GM19438 (cell line): ENCODE data around the gene COL8A2.

Source experiments
- ATAC-seq: cut with Tn5 transposase; IDR thresholded peaks from one replicate; pipeline ENCODE4 v1.9.1; 2021; ENCODE audit warnings: low read depth; ENCODE audit not compliant: unreplicated experiment

The COL8A2 gene

GRCh38 chr1:36115931-36116330 lies 9.1 kb downstream of the COL8A2 start:
- ATAC-seq = no peak

GRCh38 chr1:36115200-36115669 lies 9.8 kb downstream of the COL8A2 start:
- no peak for ATAC-seq

- ATAC-seq = no peak
These were observed 10.7 kb downstream of the COL8A2 start for GRCh38 chr1:36114371-36114770.

- ATAC-seq = no peak
These were observed 12.2 kb downstream of the COL8A2 start for GRCh38 chr1:36112823-36113222.

- ATAC-seq = no peak
These were observed 13.9 kb downstream of the COL8A2 start for GRCh38 chr1:36111151-36111550.

GRCh38 chr1:36109041-36109679 lies 15.9 kb downstream of the COL8A2 start:
- ATAC-seq = no peak

GRCh38 chr1:36108314-36108713 lies 16.7 kb downstream of the COL8A2 start:
- ATAC-seq = no peak

- ATAC-seq = no peak
These were observed 17.6 kb downstream of the COL8A2 start for GRCh38 chr1:36107394-36107793.

GRCh38 chr1:36106269-36106668 lies 18.8 kb downstream of the COL8A2 start:
- no peak for ATAC-seq

- ATAC-seq = no peak
These were observed 23.5 kb downstream of the COL8A2 start for GRCh38 chr1:36101546-36101945.

- ATAC-seq = no peak
These were observed 24.6 kb downstream of the COL8A2 start for GRCh38 chr1:36100376-36100775.

GRCh38 chr1:36099681-36100341 lies 25.2 kb downstream of the COL8A2 start:
- no peak for ATAC-seq

- no peak for ATAC-seq
These were observed 26.2 kb downstream of the COL8A2 start for GRCh38 chr1:36098650-36099365.

GRCh38 chr1:36097693-36098585 lies 27.1 kb downstream of the COL8A2 start:
- no peak for ATAC-seq

- no peak for ATAC-seq
These were observed 28.3 kb downstream of the COL8A2 start for GRCh38 chr1:36096500-36097432.

- no peak for ATAC-seq
These were observed 29.1 kb downstream of the COL8A2 start for GRCh38 chr1:36095760-36096405.

GRCh38 chr1:36094621-36095061 lies 30.4 kb downstream of the COL8A2 start:
- no peak for ATAC-seq

- ATAC-seq = no peak
These were observed 31.1 kb downstream of the COL8A2 start for GRCh38 chr1:36093929-36094328.

GRCh38 chr1:36093226-36093625 lies 31.8 kb downstream of the COL8A2 start:
- ATAC-seq = no peak
